Liver (tissue), 3 donors: ENCODE data around the gene IL25.

ENCODE experiments used
- ATF3 ChIP-seq: IDR thresholded peaks from 2 replicates; pipeline ENCODE4 v1.6.1; 2016; ENCODE audit warnings: antibody characterized with exemption
- CTCF ChIP-seq: fragments of 150-350 bp; IDR thresholded peaks from 2 replicates; pipeline ENCODE4 v1.5.1; 2017; ENCODE audit warnings: improper control_type of control experiment, low read depth, low read length; ENCODE audit not compliant: missing input control
- HNF4G ChIP-seq: IDR thresholded peaks from 2 replicates; pipeline ENCODE4 v1.6.1; 2016; ENCODE audit warnings: antibody characterized with exemption
- JUND ChIP-seq, 2 donors: IDR thresholded peaks; 2 replicates each; pipeline ENCODE4 v1.6.1; 2016; ENCODE audit warnings: antibody characterized with exemption in 2 of 2
- NR2F2 ChIP-seq: IDR thresholded peaks from 2 replicates; pipeline ENCODE4 v1.6.1; 2016; ENCODE audit warnings: antibody characterized with exemption
- TAF1 ChIP-seq: conservative IDR thresholded peaks from 2 replicates; pipeline ENCODE4 v1.6.1; 2016; ENCODE audit warnings: antibody characterized with exemption, mild to moderate bottlenecking
- TF ChIP-seq, protein P1 (sequence below): IDR thresholded peaks from 2 replicates; pipeline ENCODE4 v1.6.1; 2016; ENCODE audit warnings: antibody characterized with exemption
- TF ChIP-seq, protein P2 (sequence below): IDR thresholded peaks from 2 replicates; pipeline ENCODE4 v1.6.1; 2016; ENCODE audit warnings: antibody characterized with exemption
- TF ChIP-seq, protein P3 (sequence below): IDR thresholded peaks from 2 replicates; pipeline ENCODE4 v1.6.1; 2016; ENCODE audit warnings: antibody characterized with exemption, mild to moderate bottlenecking
- donor health status: healthy.
- donor health status: healthy.

- TF ChIP-seq CTCF (no peak), TAF1 (no peak), JUND (IDR thresholded peaks at IDR 0.05) (no peak), ATF3 (no peak), NR2F2 (no peak), HNF4G (no peak)
- TF ChIP-seq, protein P1, sequence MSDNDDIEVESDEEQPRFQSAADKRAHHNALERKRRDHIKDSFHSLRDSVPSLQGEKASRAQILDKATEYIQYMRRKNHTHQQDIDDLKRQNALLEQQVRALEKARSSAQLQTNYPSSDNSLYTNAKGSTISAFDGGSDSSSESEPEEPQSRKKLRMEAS, result no peak
- TF ChIP-seq, protein P2, sequence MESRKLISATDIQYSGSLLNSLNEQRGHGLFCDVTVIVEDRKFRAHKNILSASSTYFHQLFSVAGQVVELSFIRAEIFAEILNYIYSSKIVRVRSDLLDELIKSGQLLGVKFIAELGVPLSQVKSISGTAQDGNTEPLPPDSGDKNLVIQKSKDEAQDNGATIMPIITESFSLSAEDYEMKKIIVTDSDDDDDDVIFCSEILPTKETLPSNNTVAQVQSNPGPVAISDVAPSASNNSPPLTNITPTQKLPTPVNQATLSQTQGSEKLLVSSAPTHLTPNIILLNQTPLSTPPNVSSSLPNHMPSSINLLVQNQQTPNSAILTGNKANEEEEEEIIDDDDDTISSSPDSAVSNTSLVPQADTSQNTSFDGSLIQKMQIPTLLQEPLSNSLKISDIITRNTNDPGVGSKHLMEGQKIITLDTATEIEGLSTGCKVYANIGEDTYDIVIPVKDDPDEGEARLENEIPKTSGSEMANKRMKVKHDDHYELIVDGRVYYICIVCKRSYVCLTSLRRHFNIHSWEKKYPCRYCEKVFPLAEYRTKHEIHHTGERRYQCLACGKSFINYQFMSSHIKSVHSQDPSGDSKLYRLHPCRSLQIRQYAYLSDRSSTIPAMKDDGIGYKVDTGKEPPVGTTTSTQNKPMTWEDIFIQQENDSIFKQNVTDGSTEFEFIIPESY, result no peak
- TF ChIP-seq, protein P3, sequence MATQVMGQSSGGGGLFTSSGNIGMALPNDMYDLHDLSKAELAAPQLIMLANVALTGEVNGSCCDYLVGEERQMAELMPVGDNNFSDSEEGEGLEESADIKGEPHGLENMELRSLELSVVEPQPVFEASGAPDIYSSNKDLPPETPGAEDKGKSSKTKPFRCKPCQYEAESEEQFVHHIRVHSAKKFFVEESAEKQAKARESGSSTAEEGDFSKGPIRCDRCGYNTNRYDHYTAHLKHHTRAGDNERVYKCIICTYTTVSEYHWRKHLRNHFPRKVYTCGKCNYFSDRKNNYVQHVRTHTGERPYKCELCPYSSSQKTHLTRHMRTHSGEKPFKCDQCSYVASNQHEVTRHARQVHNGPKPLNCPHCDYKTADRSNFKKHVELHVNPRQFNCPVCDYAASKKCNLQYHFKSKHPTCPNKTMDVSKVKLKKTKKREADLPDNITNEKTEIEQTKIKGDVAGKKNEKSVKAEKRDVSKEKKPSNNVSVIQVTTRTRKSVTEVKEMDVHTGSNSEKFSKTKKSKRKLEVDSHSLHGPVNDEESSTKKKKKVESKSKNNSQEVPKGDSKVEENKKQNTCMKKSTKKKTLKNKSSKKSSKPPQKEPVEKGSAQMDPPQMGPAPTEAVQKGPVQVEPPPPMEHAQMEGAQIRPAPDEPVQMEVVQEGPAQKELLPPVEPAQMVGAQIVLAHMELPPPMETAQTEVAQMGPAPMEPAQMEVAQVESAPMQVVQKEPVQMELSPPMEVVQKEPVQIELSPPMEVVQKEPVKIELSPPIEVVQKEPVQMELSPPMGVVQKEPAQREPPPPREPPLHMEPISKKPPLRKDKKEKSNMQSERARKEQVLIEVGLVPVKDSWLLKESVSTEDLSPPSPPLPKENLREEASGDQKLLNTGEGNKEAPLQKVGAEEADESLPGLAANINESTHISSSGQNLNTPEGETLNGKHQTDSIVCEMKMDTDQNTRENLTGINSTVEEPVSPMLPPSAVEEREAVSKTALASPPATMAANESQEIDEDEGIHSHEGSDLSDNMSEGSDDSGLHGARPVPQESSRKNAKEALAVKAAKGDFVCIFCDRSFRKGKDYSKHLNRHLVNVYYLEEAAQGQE, result no peak
Observed at GRCh38 chr14:23352506-23353432, 19.8 kb upstream of the IL25 start, which contains the start of gene SLC22A17.
